ENCODE measurements around the gene SLC13A4.
"Not testable (repeated sequence)": the region's sequence is repeated elsewhere in the genome, so short reads cannot be mapped to it uniquely, and the experiment has no call there.

SLC13A4 gene

GRCh38 chr7:135706858-135707569 is 21.0 kb downstream of the SLC13A4 start:
- no peak overlapping the region for H3K4me3 ChIP-seq (ENCODE audit: low read length)
- TF ChIP-seq ZNF274 (IDR thresholded peaks at IDR 0.05; ENCODE audit: low read depth, low read length) = no peak

- no peak for TF ChIP-seq ZNF274 (IDR thresholded peaks at IDR 0.05; ENCODE audit: low read depth, low read length)
Observed at GRCh38 chr7:135706038-135706742, 21.8 kb downstream of the SLC13A4 start.

DNA sequence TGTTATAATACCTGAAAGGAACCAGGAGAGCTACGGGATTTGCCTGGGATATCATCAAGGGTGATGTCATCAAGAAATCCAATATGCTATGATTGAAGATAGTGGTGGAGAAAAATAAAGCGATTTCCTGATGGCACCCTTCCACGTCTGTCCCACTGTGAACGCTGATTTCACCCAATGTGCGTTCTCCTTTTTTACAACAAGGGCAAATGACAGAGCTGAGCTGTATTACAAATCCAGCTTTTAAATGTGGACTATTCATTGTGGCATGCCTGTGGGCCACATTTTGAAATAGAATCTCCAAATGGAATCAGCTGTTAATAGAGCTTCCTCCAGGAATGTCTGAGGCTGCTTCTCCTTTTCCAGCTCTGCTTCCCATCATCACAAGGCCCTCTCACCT is 23.3 kb downstream of the SLC13A4 start:
- TF ChIP-seq ZNF274 (IDR thresholded peaks at IDR 0.05; ENCODE audit: low read depth, low read length) = no peak
- H3K4me3 ChIP-seq (ENCODE audit: low read length) = no peak overlapping the region

More at GRCh38 chr7:135706038-135706742, 21.8 kb downstream of the SLC13A4 start:
- H3K4me3 ChIP-seq (ENCODE audit: low read length) = no peak overlapping the region

DNA sequence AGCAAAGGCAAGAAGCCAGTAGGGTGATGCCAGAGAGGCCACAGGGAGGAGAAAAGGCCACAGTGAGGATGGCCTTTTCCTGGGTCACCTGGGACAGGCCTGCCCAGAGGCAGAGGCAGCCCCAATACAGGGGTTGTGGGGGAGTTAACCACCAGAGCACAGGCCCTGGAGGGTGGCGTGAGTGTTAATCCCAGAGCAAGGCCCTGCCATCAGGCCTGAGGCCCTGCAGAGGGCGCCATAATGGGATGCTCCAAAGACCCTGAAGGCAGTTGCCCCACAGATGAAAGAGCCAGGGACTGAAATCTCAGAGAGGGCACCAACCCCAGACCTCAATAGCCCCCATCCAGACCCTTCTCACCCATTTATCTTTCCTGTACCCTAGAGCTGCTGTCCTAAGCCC is 23.9 kb downstream of the SLC13A4 start:
- H3K4me3 ChIP-seq (ENCODE audit: low read length) = no peak overlapping the region
- TF ChIP-seq ZNF274 (IDR thresholded peaks at IDR 0.05; ENCODE audit: low read depth, low read length) = no peak

GRCh38 chr7:135697276-135698049 is 30.5 kb downstream of the SLC13A4 start:
- no peak overlapping the region for H3K4me3 ChIP-seq (ENCODE audit: low read length)
- no peak for TF ChIP-seq ZNF274 (IDR thresholded peaks at IDR 0.05; ENCODE audit: low read depth, low read length)

- no peak for TF ChIP-seq ZNF274 (IDR thresholded peaks at IDR 0.05; ENCODE audit: low read depth, low read length)
- H3K4me3 ChIP-seq (ENCODE audit: low read length) = no peak overlapping the region
Observed at GRCh38 chr7:135693558-135693957, 34.4 kb downstream of the SLC13A4 start.

- H3K4me3 ChIP-seq (ENCODE audit: low read length) = not testable (repeated sequence)
Observed at GRCh38 chr7:135692606-135693005, 35.4 kb downstream of the SLC13A4 start.

DNA sequence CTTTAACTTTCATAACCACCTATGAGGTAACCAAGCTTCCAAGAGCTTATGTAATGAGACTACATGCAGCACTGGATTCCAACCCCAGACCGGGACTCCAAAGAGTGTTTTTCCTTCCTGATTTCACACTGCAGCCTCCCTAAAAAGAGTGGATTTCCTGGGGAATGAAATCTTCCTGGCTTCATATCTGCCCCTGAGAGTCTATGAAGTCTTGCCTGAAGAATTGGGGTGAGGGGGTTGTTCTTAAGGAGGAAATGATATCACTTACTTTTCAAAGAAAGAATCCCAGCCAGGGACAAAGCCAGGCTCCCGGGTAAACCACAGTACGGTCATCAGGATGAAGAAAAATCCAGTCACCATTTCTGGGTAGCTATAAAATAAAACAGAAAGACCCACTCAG is 35.9 kb downstream of the SLC13A4 start:
- TF ChIP-seq ZNF274 (IDR thresholded peaks at IDR 0.05; ENCODE audit: low read depth, low read length) = no peak
- no peak overlapping the region for H3K4me3 ChIP-seq (ENCODE audit: low read length)

DNA sequence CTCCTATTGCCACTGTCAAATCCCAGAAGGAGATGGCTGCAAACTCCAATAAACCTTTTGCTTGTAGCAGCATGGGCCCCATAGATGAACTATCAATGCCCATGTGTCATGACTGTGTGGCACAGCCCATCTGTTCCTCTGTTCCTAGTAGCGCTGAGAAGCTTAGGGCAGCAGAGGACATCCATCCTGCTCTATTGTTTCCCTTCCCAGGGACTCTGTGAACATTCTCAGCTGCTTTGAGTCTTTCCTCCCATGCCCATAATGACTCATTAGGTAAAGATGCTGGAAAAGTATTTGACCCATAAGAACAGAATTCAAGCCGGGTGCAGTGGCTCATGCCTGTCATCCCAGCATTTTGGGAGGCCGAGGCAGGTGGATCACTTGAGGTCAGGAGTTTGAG is 37.4 kb downstream of the SLC13A4 start:
- no peak overlapping the region for H3K4me3 ChIP-seq (ENCODE audit: low read length)
- TF ChIP-seq ZNF274 (IDR thresholded peaks at IDR 0.05; ENCODE audit: low read depth, low read length) = no peak

DNA sequence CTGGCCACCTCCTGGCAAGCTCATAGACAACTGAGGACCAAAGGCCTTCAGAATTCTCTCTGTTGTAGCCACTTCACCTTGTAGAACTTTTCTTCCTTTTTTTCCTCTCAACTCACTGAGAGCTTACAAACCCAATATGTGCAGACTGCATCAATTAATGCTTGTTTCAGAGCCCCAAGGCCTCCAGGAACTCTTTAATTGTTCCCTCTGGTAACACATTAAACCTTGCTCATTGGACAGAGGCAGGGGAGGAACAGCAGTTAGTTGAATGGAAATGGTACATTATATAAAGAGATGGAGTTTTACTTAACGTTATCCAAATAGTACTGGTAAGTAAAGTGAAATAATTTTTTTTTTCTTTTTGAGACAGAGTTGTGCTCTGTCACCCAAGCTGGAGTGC is 40.5 kb downstream of the SLC13A4 start:
- no peak overlapping the region for H3K4me3 ChIP-seq (ENCODE audit: low read length)
- TF ChIP-seq ZNF274 (IDR thresholded peaks at IDR 0.05; ENCODE audit: low read depth, low read length) = no peak

GRCh38 chr7:135685306-135686084 is 42.5 kb downstream of the SLC13A4 start:
- TF ChIP-seq ZNF274 (IDR thresholded peaks at IDR 0.05; ENCODE audit: low read depth, low read length) = no peak
- no peak overlapping the region for H3K4me3 ChIP-seq (ENCODE audit: low read length)

DNA sequence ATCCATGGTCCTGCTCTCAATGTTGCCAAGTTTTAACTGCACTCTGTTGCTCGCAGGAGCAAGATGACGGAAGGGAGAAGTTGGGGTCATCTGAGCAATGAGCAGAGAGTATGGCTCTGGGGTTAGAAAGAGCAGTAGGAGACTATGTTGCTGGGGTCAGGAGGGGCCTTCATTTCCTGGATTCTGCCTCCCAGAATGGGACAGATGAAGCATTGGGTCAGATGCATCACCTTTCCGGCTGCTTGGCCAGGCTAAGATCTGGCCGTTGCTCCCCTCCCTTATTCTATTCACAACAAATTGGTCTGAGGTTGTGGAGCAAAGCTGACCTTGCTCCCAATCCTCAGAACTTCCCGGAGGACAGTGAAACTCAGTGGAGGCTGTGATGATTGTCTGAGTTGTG is 43.3 kb downstream of the SLC13A4 start:
- H3K4me3 ChIP-seq (ENCODE audit: low read length) = no peak overlapping the region
- no peak for TF ChIP-seq ZNF274 (IDR thresholded peaks at IDR 0.05; ENCODE audit: low read depth, low read length)

- no peak for TF ChIP-seq ZNF274 (IDR thresholded peaks at IDR 0.05; ENCODE audit: low read depth, low read length)
- H3K4me3 ChIP-seq (ENCODE audit: low read length) = no peak overlapping the region
Observed at GRCh38 chr7:135684136-135684535, 43.9 kb downstream of the SLC13A4 start.

GRCh38 chr7:135683609-135684008 is 44.4 kb downstream of the SLC13A4 start:
- no peak for TF ChIP-seq ZNF274 (IDR thresholded peaks at IDR 0.05; ENCODE audit: low read depth, low read length)
- H3K4me3 ChIP-seq (ENCODE audit: low read length) = no peak overlapping the region
